ENCODE results near the gene CRB2.

Gene CRB2

DNA sequence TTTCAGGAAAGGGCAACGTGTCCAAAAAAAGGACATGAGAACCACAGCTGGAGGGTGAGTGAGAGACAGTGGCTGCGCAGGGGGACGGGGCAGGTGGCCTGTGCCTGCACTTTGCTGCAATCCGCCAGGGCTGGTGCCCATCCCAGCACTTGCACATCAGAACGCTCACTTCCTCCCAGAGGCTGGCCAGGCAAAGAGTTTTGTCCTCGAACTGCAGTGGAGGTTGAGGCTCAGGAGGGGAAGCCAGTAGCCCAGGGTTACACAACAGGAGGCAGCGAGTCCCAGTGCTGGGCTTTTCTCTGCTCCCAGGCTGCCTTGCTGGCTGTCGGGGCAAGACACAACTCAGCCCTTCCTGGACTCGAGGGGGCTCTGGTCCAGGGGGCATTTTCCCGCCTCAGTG lies 33.1 kb downstream of the CRB2 start:
- Histone ChIP-seq H3K4me1 (ENCODE audit: control insufficient read depth, insufficient read depth, low read length) (peaks cover 8% of the 10 kb centered on the region; the same call in 1 of the 2 replicates), H3K36me3 (ENCODE audit: control insufficient read depth, insufficient read depth, low read length) (no peaks in the 10 kb centered on the region), H3K9ac (ENCODE audit: low read length) (no peak overlapping the region), H3K4me3 (ENCODE audit: low read depth, low read length) (no peak overlapping the region), H3K27ac (ENCODE audit: low read depth, low read length) (no peak overlapping the region), H3K9me3 (ENCODE audit: control insufficient read depth, insufficient read depth, low read depth, low read length) (peaks cover 5% of the 10 kb centered on the region), H3K27me3 (ENCODE audit: control insufficient read depth, insufficient read depth, low read length) (no peaks in the 10 kb centered on the region)

GRCh38 chr9:123389698-123390097 lies 33.7 kb downstream of the CRB2 start:
- Histone ChIP-seq H3K4me1 (ENCODE audit: control insufficient read depth, insufficient read depth, low read length) (peaks cover 14% of the 10 kb centered on the region; the same call in 1 of the 2 replicates), H3K9me3 (ENCODE audit: control insufficient read depth, insufficient read depth, low read depth, low read length) (peaks cover 5% of the 10 kb centered on the region), H3K9ac (ENCODE audit: low read length) (no peak overlapping the region)

DNA sequence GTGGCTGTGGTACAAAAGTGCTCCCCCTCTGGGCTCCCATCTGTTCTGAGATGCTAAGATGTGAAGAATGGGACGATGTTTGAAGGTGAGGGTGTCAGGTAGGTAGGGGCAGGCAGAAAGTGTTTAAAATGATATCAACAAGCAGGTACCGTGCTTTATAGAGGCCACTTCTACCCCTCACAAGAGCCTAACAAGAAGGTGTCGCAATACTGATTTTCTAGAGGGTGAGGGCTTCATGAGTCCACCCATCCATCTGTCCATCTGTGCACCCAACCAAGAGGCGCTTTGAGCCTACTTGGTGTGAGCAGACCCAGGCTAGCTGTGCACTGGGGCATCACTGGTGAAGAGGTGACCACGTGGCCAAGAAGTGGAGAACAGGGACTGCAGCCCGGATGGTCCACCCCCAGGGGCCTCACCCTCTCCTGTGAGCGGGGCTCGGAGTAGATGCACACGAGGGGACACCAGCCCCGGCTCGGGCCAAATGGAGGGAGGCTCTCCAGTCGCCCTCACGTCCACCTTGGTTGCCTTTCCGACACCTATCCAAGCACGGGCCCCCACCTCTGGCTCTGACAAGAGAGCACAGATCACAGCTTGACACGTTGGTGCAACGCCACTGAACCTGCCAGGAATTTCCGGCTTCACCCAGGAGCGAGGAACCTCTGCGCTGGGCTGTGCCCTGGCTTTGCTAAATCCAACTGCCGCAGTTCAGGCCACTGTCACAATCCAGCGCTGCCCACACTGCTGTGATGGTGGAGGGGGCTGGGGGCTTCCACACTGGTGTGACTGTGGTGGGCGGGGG lies 34.5 kb downstream of the CRB2 start:
- Histone ChIP-seq H3K4me1 (ENCODE audit: control insufficient read depth, insufficient read depth, low read length) (peaks cover 22% of the 10 kb centered on the region; the same call in 1 of the 2 replicates), H3K27ac (ENCODE audit: low read depth, low read length) (no peak overlapping the region), H3K36me3 (ENCODE audit: control insufficient read depth, insufficient read depth, low read length) (no peaks in the 10 kb centered on the region), H3K9me3 (ENCODE audit: control insufficient read depth, insufficient read depth, low read depth, low read length) (peaks cover 5% of the 10 kb centered on the region), H3K9ac (ENCODE audit: low read length) (no peak overlapping the region), H3K27me3 (ENCODE audit: control insufficient read depth, insufficient read depth, low read length) (no peaks in the 10 kb centered on the region), H3K4me3 (ENCODE audit: low read depth, low read length) (no peak overlapping the region)

More at GRCh38 chr9:123389698-123390097, 33.7 kb downstream of the CRB2 start:
- no peak overlapping the region for H3K4me3 ChIP-seq (ENCODE audit: low read depth, low read length)
- H3K27ac ChIP-seq (ENCODE audit: low read depth, low read length), result no peak overlapping the region
- no peaks in the 10 kb centered on the region for H3K27me3 ChIP-seq (ENCODE audit: control insufficient read depth, insufficient read depth, low read length)
- H3K36me3 ChIP-seq (ENCODE audit: control insufficient read depth, insufficient read depth, low read length), result no peaks in the 10 kb centered on the region

DNA sequence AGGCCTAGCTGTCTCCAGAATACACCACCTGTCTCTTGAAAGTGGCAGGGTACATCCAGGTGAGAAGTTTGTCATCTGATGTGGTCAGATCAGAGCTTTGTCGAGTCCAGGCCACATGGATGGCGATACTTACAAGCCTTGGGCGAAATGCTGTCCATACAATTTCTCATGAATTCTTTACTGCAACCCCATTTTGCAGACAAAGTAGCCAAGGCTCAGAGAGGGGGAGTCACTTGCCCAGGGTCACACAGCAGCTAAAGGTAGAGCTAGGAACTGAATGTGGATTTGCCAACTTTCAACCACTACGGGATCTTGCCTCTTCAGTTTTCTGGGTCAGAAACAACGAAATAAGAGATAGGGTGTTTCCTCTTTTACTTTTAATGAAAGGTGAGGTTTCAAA lies 35.2 kb downstream of the CRB2 start:
- no peak overlapping the region for H3K27ac ChIP-seq (ENCODE audit: low read depth, low read length)
- no peak overlapping the region for H3K4me3 ChIP-seq (ENCODE audit: low read depth, low read length)
- H3K9ac ChIP-seq (ENCODE audit: low read length), result no peak overlapping the region
- H3K4me1 ChIP-seq (ENCODE audit: control insufficient read depth, insufficient read depth, low read length), result peaks cover 24% of the 10 kb centered on the region; the same call in 1 of the 2 replicates
- H3K27me3 ChIP-seq (ENCODE audit: control insufficient read depth, insufficient read depth, low read length), result no peaks in the 10 kb centered on the region
- H3K9me3 ChIP-seq (ENCODE audit: control insufficient read depth, insufficient read depth, low read depth, low read length), result peaks cover 5% of the 10 kb centered on the region
- H3K36me3 ChIP-seq (ENCODE audit: control insufficient read depth, insufficient read depth, low read length), result no peaks in the 10 kb centered on the region

DNA sequence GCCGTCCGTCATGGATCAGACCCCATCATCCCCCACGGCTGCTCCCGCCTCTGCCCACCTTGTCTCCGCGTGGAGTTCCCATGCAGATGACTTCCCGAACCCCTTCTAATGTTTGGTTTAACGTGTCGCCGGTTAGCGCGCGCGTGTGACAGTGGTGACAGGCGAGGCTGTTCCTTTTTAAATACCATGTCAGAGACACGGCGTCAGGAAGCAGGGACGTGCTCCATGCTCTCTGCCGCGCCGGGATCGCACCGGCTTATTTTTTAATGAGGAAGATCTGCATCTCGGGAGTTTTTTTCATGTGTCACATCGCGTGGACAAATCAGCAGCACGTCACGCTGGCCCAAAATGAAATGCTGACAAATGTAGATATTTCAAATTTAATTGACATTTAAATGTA lies 35.9 kb downstream of the CRB2 start:
- Histone ChIP-seq H3K27ac (ENCODE audit: low read depth, low read length) (no peak overlapping the region), H3K36me3 (ENCODE audit: control insufficient read depth, insufficient read depth, low read length) (no peaks in the 10 kb centered on the region), H3K4me1 (ENCODE audit: control insufficient read depth, insufficient read depth, low read length) (peaks cover 24% of the 10 kb centered on the region; the same call in 1 of the 2 replicates)

DNA sequence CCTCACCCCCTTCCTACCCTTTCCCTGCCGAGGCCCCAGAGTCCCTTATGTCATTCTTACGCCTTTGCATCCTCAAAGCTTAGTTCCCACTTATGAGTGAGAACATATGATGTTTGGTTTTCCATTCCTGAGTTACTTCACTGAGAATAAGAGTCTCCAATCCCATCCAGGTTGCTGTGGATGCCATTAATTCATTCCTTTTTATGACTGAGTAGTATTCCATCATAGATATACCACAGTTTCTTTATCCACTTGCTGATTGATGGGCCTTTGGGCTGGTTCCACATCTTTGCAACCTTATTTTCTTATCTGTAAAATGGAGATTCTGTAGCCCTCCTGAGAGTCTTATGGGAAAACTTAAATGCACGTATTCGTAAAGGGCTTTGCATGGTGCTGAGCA lies 36.8 kb downstream of the CRB2 start:
- Histone ChIP-seq H3K4me3 (ENCODE audit: low read depth, low read length) (no peak overlapping the region), H3K9ac (ENCODE audit: low read length) (no peak overlapping the region), H3K4me1 (ENCODE audit: control insufficient read depth, insufficient read depth, low read length) (peaks cover 24% of the 10 kb centered on the region; the same call in 1 of the 2 replicates), H3K27ac (ENCODE audit: low read depth, low read length) (no peak overlapping the region), H3K9me3 (ENCODE audit: control insufficient read depth, insufficient read depth, low read depth, low read length) (peaks cover 5% of the 10 kb centered on the region), H3K36me3 (ENCODE audit: control insufficient read depth, insufficient read depth, low read length) (no peaks in the 10 kb centered on the region), H3K27me3 (ENCODE audit: control insufficient read depth, insufficient read depth, low read length) (no peaks in the 10 kb centered on the region)

More for the DNA sequence above, 35.9 kb downstream of the CRB2 start:
- peaks cover 5% of the 10 kb centered on the region for H3K9me3 ChIP-seq (ENCODE audit: control insufficient read depth, insufficient read depth, low read depth, low read length)
- no peak overlapping the region for H3K9ac ChIP-seq (ENCODE audit: low read length)
- H3K27me3 ChIP-seq (ENCODE audit: control insufficient read depth, insufficient read depth, low read length), result no peaks in the 10 kb centered on the region
- H3K4me3 ChIP-seq (ENCODE audit: low read depth, low read length), result no peak overlapping the region

DNA sequence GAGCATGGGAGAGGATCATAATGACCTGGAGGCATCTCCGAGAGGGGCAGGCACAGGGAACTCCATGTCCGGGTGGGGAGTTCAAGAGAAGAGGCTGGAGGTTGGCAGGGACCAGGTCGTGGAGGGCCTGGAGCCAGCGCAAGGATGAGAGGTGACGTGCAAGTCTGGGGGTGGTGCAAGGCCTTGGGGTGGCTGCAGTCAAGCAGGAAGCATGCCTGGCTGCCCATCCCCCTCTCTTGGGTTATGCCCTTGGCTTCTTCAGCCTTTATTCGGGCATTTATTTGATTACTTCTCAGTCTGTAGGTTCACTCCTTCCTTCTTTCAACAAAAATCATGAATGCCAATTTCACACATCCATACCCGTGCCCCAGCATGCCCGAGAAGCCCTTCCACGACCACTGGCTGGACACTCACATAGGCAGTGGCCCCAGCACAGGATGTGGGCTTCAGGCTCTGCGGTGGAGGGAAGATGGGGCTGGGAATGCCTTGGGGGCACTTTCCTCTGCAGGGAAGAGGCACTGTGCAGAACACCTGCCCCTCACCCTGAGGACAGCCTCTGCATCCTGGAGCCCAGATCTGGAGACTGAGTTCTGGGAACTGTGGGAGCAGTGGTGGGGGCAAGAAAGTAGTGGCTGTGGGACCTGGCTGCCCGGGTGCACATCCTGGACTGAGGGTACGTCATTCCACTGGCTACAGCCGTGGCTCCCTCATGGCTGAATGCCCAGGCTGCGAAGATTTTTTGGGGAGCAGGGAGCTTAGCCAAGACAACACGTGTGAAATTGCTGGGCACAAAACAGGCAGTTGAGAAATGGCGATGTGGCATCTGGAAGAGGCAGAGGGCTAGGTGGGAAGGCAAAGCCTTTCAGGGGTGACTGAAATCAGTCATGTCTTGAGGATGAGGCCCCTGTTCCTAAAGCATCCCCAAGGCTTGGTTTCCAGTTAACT lies 38.6 kb downstream of the CRB2 start:
- H3K36me3 ChIP-seq (ENCODE audit: control insufficient read depth, insufficient read depth, low read length), result no peaks in the 10 kb centered on the region
- H3K4me3 ChIP-seq (ENCODE audit: low read depth, low read length), result no peak overlapping the region
- H3K27ac ChIP-seq (ENCODE audit: low read depth, low read length), result no peak overlapping the region
- no peaks in the 10 kb centered on the region for H3K27me3 ChIP-seq (ENCODE audit: control insufficient read depth, insufficient read depth, low read length)
- H3K4me1 ChIP-seq (ENCODE audit: control insufficient read depth, insufficient read depth, low read length), result peaks cover 23% of the 10 kb centered on the region; the same call in 1 of the 2 replicates
- no peak overlapping the region for H3K9ac ChIP-seq (ENCODE audit: low read length)
- peaks cover 5% of the 10 kb centered on the region for H3K9me3 ChIP-seq (ENCODE audit: control insufficient read depth, insufficient read depth, low read depth, low read length)

DNA sequence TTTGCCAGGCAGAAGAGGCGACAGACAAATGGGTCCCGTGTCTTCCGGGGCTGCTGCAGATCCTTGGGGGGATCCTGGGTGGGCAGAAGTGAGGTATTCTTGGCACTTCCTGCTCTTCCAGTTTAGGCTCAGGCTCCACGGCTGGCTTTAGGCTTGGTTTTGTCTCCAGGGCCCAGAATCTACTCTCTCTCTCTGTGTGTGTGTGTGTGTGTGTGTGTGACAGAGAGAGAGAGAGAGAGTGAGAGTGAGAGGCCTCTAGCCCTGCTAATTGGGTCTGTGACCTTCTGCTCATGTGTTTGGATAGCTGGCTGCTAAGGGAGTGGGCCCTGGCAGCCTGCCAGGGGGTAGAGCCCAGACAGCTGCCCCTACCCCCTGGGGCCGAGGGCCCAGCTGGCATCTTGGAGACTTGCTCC lies 39.3 kb downstream of the CRB2 start:
- no peaks in the 10 kb centered on the region for H3K36me3 ChIP-seq (ENCODE audit: control insufficient read depth, insufficient read depth, low read length)
- H3K27ac ChIP-seq (ENCODE audit: low read depth, low read length), result no peak overlapping the region
- no peak overlapping the region for H3K4me3 ChIP-seq (ENCODE audit: low read depth, low read length)
- H3K4me1 ChIP-seq (ENCODE audit: control insufficient read depth, insufficient read depth, low read length), result peaks cover 16% of the 10 kb centered on the region; the same call in 1 of the 2 replicates
- H3K27me3 ChIP-seq (ENCODE audit: control insufficient read depth, insufficient read depth, low read length), result no peaks in the 10 kb centered on the region
- no peak overlapping the region for H3K9ac ChIP-seq (ENCODE audit: low read length)
- peaks cover 5% of the 10 kb centered on the region for H3K9me3 ChIP-seq (ENCODE audit: control insufficient read depth, insufficient read depth, low read depth, low read length)

DNA sequence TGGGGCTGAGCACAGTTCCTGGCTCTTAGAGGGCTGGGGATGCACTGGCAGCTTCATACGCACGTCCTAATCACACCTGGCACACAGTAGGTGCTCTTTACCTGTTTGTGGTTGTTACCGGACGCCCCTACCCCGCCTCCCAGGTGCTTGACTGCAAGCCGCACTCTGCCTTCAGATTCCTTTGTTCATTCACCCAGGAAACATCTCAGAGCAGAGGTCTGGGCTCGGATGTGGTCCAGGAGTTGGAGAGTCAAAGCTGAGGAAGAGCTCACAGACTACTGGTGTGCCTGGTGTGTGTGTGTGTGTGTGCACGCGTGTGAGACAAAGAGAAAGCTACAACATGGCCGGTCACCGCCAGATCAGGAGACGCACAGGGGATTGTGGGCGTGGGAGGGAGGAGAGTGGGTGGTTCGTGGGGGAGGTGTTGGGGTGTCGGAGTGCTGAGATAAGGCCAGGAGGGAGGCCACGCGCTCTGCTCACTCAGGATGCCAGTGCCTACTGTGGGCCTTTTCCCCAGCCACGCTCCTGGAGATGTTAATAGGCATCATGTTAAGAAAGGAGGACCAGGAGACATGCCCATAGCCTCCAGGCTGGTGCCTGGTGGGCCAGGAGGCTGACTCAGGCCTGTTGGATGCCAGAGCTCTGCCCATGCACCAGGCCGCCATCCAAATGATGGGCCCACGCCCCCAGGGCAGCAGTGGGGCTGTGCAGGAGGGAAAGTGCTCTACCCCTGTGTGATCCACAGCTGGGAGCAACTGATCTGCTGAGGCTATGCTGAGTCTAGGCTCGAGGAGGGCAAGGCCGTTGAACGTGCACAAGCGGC lies 39.9 kb downstream of the CRB2 start:
- no peak overlapping the region for H3K27ac ChIP-seq (ENCODE audit: low read depth, low read length)
- H3K9me3 ChIP-seq (ENCODE audit: control insufficient read depth, insufficient read depth, low read depth, low read length), result peaks cover 5% of the 10 kb centered on the region
- peaks cover 16% of the 10 kb centered on the region; the same call in 1 of the 2 replicates for H3K4me1 ChIP-seq (ENCODE audit: control insufficient read depth, insufficient read depth, low read length)
- H3K36me3 ChIP-seq (ENCODE audit: control insufficient read depth, insufficient read depth, low read length), result no peaks in the 10 kb centered on the region
- H3K27me3 ChIP-seq (ENCODE audit: control insufficient read depth, insufficient read depth, low read length), result no peaks in the 10 kb centered on the region
- H3K4me3 ChIP-seq (ENCODE audit: low read depth, low read length), result no peak overlapping the region
- no peak overlapping the region for H3K9ac ChIP-seq (ENCODE audit: low read length)

- Histone ChIP-seq H3K4me1 (ENCODE audit: control insufficient read depth, insufficient read depth, low read length) (peaks cover 24% of the 10 kb centered on the region; the same call in 1 of the 2 replicates), H3K4me3 (ENCODE audit: low read depth, low read length) (no peak overlapping the region), H3K9ac (ENCODE audit: low read length) (no peak overlapping the region), H3K27me3 (ENCODE audit: control insufficient read depth, insufficient read depth, low read length) (no peaks in the 10 kb centered on the region), H3K9me3 (ENCODE audit: control insufficient read depth, insufficient read depth, low read depth, low read length) (peaks cover 2% of the 10 kb centered on the region), H3K27ac (ENCODE audit: low read depth, low read length) (no peak overlapping the region), H3K36me3 (ENCODE audit: control insufficient read depth, insufficient read depth, low read length) (no peaks in the 10 kb centered on the region)
Observed at GRCh38 chr9:123397975-123398374, 42.0 kb downstream of the CRB2 start.
